ENCODE results near the gene MARCO. TPM values are rescaled to one million over a fixed set of nuclear protein-coding genes. Genes with fewer than 3 reads are reported as not detected.

Gene MARCO
- total RNA-seq, 2 donors from 2014 or later = 0.57 TPM; not detected in 1

- no peaks in the 10 kb centered on the region for H3K4me1 ChIP-seq (replicated peaks)
- no peaks in the 10 kb centered on the region for H3K27me3 ChIP-seq (replicated peaks; ENCODE audit: insufficient read depth)
- intact Hi-C loops (cut with DNase I) = no loop called here
- 90% methylated on average over 2 of the region's 2 CpGs for WGBS
- no peak overlapping the region for H3K4me3 ChIP-seq
- H3K9me3 ChIP-seq = no peaks in the 10 kb centered on the region
- H3K27ac ChIP-seq = no peak overlapping the region
- TF ChIP-seq POLR2AphosphoS5 (IDR thresholded peaks at IDR 0.05) (no peak), CTCF (IDR thresholded peaks at IDR 0.05) (no peak), POLR2A (IDR thresholded peaks at IDR 0.05) (no peak)
- H3K36me3 ChIP-seq = no peaks in the 10 kb centered on the region
- no peak for DNase-seq (ENCODE audit: low spot score)
Observed at GRCh38 chr2:118978064-118978463, 36.1 kb downstream of the MARCO start.

- Histone ChIP-seq H3K36me3 (no peaks in the 10 kb centered on the region), H3K4me1 (replicated peaks) (no peaks in the 10 kb centered on the region), H3K9me3 (no peaks in the 10 kb centered on the region), H3K27ac (no peak overlapping the region), H3K4me3 (no peak overlapping the region), H3K27me3 (replicated peaks; ENCODE audit: insufficient read depth) (no peaks in the 10 kb centered on the region)
- intact Hi-C loops (cut with DNase I) = no loop called here
- DNase-seq (ENCODE audit: low spot score) = no peak
- TF ChIP-seq CTCF (IDR thresholded peaks at IDR 0.05) (no peak), POLR2AphosphoS5 (IDR thresholded peaks at IDR 0.05) (no peak), POLR2A (IDR thresholded peaks at IDR 0.05) (no peak)
- 80% methylated on average over 5 of the region's 5 CpGs for WGBS
Observed at GRCh38 chr2:118979152-118979861, 37.3 kb downstream of the MARCO start.

DNA sequence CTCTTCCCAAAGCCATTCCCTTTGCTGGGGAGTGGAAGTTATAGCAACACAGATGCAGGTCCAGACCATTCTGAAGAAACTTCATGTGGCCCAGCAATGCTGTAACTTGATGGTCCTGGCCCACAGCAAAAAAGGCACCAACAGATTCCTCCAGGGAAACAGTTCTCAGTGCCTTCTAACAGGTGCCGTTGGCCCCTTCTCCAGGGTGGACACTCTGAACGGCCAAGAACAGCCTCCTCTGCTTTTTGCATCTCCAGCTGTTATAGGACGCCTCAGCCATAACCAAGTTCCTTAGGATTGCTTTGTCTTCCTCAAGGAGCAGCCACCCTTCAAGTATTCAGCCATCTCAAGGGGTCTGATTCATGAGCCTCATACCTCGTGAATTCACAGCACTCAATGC, 38.0 kb downstream of the MARCO start:
- no peak for TF ChIP-seq CTCF (IDR thresholded peaks at IDR 0.05)
- no peak for TF ChIP-seq POLR2A (IDR thresholded peaks at IDR 0.05)
- no peak for TF ChIP-seq POLR2AphosphoS5 (IDR thresholded peaks at IDR 0.05)
- 85% methylated on average over 4 of the region's 4 CpGs for WGBS
- Histone ChIP-seq H3K27me3 (replicated peaks; ENCODE audit: insufficient read depth) (no peaks in the 10 kb centered on the region), H3K4me1 (replicated peaks) (no peaks in the 10 kb centered on the region), H3K27ac (no peak overlapping the region), H3K4me3 (no peak overlapping the region), H3K9me3 (no peaks in the 10 kb centered on the region), H3K36me3 (no peaks in the 10 kb centered on the region)
- no peak for DNase-seq (ENCODE audit: low spot score)
- intact Hi-C loops (cut with DNase I) = no loop called here

GRCh38 chr2:118980573-118980972, 38.6 kb downstream of the MARCO start:
- H3K27me3 ChIP-seq (replicated peaks; ENCODE audit: insufficient read depth) = no peaks in the 10 kb centered on the region
- TF ChIP-seq CTCF (IDR thresholded peaks at IDR 0.05) (no peak), POLR2A (IDR thresholded peaks at IDR 0.05) (no peak), POLR2AphosphoS5 (IDR thresholded peaks at IDR 0.05) (no peak)
- H3K4me3 ChIP-seq = no peak overlapping the region
- no peak for DNase-seq (ENCODE audit: low spot score)
- intact Hi-C loops (cut with DNase I) = no loop called here
- WGBS = 64% methylated on average over 2 of the region's 2 CpGs
- no peaks in the 10 kb centered on the region for H3K9me3 ChIP-seq
- H3K27ac ChIP-seq = no peak overlapping the region
- H3K4me1 ChIP-seq (replicated peaks) = no peaks in the 10 kb centered on the region
- H3K36me3 ChIP-seq = no peaks in the 10 kb centered on the region

DNA sequence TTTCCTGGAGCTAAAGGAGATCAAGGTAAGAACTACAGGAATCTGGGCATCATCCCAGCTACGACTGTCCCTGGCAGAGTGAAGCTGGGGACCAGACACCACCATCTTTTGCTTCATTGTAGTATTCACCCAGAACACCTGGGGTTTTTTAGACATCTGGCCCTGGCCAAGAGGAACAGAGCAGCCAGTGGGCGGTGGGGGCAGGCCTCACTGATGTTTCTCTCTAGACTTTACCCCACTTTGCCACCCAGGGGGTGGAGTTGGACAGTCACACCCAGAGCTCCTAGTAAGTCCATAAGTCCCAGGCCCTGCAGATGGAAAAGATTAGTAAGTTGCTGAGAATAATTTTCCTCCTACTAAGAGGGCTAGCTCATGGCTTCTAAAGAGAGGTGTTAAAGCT, 39.6 kb downstream of the MARCO start:
- Histone ChIP-seq H3K27ac (no peak overlapping the region), H3K27me3 (replicated peaks; ENCODE audit: insufficient read depth) (no peaks in the 10 kb centered on the region), H3K9me3 (no peaks in the 10 kb centered on the region), H3K4me3 (no peak overlapping the region), H3K36me3 (no peaks in the 10 kb centered on the region), H3K4me1 (replicated peaks) (no peaks in the 10 kb centered on the region)
- intact Hi-C loops (cut with DNase I) = no loop called here
- TF ChIP-seq CTCF (IDR thresholded peaks at IDR 0.05) (no peak), POLR2A (IDR thresholded peaks at IDR 0.05) (no peak), POLR2AphosphoS5 (IDR thresholded peaks at IDR 0.05) (no peak)
- 64% methylated on average over 2 of the region's 2 CpGs for WGBS
- no peak for DNase-seq (ENCODE audit: low spot score)

All from prostate gland (tissue), 2 donors.